NCI-H2196 treated with DMSO at 0.1 percent for 48 hours (cell line): ENCODE data around the gene MUC16.
A peak's percentile ranks its signal among the peaks of the same experiment; 100 is the strongest.
"Not testable (repeated sequence)": the region's sequence is repeated elsewhere in the genome, so short reads cannot be mapped to it uniquely, and the experiment has no call there.

Experiments used
- DNase-seq: peaks from one replicate; lab custom pipeline; 2025; ENCODE audit not compliant: unreplicated experiment; lab: John Stamatoyannopoulos, UW

Gene MUC16

DNA sequence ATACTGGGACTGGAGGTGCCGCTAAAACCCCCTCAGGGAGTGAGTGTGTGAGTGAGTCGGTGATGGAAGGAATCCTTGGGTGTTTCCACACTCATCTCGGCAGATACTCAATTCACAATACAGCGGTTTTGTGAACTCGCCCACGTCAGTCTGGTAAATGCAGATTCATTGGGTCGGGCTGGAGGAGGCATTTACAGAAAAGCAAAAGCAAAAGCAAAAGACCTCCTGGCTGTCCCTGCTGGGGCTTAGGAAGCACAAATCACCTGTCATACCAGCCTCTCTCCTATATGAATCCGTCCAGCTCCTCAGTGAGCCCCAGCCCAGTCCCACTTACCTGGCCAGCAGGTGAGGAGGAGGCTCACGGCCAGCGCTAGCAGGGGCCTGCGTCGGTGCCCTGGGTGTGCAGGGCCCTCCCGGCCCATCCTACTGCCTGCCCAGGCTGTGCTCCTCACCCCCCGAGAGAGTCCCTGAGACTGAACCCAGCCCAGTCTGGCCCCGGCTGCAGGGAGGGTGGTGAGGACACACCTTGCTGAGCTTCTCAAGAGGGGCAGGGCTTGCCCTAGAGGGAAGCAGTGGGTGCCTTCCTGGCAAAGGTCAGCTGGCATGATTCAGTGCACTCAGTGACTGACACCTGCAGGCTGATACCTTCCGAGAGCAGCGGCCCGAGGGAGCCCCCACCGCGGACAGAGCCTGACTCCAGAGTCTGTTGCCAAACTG lies at the start of gene MUC16:
Gene MUC16 (minus strand): TSS at position 475 of the 717 bp plus-strand sequence.
- no peak for DNase-seq

DNA sequence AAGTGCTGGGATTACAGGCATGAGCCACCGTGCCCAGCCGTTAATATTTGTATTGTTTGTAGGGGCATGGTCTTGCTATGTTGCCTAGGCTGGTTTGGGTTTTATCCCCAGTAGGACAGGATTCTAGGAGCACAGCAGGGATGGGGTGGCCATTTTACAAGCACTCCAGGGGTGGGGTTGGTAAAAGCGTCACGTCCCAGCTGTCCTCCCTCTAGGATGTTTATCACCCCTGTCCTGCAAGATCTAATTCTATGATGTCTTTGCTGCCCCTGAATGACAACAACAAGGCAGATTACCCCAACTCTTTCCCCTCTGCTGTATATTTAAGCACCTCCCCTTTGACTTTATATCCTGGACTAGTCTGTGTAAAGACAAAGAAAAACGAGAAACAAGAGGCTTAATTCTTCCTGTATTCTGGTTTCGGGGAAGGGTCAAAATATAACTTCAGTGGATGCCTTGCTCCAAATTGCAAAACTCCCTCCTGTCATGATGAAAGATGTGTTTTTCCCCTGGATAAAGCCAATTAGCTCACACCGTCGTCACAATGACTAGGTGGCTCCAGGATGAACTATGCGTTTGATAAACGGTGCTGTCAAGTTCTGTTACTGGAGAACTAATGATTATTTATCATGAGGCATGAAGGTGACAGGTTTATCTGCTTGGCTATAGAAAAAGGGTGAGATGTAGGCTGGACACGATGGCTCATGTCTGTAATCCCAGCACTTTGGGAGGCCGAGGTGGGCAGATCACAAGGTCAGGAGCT lies 48.9 kb upstream of the MUC16 start:
- no peak for DNase-seq

DNA sequence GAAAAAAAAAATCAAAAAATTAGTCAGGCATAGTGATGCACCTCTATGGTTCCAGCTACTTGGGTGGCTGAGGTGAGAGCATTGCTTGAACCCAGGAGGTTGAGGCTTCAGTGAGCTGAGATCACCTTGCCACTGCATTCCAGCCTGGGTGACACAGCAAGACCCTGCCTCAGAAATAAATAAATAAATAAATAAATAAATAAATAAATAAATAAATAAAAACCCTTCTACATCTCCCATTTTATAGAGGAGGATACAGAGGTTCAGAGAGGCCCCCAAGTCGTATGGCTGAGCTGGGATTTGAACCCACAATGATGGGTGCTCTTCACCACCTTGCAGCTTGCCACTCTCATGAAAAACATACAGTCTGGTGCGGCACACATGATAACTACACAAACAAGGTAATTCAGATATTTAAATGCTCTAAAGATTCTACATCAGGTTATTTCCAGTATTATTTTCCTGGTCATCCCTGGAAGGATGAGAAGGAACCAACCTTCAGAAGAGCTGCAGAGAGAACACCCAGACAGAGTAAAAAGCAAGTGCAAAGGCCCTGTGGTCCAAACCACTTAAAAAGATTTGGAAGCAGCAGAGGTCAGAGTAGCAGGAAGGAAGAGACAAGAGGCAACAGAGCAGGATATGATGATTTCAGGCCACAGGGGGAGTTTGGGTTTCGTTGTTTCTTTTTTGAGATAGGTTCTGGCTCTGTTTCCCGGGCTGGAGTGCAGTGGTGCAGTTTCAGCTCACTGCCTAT lies 47.5 kb upstream of the MUC16 start:
- no peak for DNase-seq

DNA sequence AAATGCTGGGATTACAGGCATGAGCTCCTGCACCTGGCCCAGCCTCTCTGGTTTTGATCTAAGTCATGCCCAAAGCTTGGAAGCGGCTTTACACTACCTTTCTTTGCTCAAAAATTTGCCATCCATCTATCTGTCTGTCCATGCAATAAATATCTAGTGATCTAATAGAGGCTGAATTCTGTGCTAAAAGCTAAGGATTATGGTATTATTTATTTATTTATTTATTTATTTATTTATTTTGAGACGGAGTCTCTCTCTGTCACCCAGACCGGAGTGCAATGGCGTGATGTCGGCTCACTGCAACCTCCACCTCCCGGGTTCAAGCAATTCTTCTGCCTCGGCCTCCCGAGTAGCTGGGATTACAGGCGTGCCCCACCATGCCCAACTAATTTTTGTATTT lies 45.9 kb upstream of the MUC16 start:
- DNase-seq, result not testable (repeated sequence)

DNA sequence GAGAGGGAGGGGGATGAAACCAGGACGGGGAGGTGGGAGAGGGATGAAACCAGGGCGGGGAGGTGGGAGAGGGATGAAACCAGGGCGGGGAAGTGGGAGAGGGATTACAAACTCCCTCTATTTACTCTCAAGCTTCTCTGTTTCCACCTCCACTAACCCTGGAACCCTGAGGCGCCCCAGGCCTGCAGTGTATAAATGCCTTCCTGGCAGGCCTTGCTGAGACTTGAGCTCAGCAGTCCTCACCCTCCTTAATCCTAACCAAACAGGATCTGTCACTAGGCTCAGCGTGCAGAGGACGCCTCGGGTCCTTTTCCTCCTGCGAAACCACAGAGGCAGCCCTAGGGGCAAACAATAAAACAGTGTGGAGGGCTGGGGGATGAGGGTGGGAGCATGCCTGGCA lies 44.6 kb upstream of the MUC16 start:
- DNase-seq, result no peak

DNA sequence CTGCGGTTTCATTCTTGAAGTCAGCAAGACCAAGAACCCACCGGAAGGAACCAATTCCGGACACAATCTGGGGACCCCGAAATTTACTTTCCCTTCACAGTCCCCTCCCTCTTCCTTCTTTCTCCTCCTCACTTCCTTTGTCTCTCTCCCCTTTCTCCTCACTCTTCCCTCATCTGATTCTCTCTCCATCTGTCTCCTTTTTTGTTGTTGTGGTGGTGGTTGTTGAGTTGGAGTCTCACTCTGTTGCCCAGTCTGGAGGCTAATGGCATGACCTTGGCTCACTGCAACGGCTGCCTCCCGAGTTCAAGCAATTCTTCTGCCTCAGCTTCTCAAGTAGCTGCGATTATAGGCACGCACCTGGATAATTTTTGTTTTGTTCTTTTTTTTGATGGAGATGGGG lies 44.0 kb upstream of the MUC16 start:
- no peak for DNase-seq

DNA sequence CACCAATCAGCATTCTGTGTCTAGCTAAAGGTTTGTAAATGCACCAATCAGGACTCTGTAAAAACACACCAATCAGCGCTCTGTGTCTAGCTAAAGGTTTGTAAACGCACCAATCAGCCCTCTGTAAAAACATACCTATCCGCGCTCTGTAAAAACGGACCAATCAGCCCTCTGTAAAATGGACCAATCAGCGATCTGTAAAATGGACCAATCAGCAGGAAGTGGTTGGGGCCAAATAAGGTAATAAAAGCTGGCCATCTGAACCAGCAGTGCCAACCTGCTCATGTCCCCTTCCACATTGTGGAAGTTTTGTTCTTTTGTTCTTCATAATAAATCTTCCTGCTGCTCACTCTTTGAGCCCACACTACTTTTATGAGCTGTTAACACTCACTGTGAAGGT lies 43.5 kb upstream of the MUC16 start:
- DNase-seq, result not testable (repeated sequence)

DNA sequence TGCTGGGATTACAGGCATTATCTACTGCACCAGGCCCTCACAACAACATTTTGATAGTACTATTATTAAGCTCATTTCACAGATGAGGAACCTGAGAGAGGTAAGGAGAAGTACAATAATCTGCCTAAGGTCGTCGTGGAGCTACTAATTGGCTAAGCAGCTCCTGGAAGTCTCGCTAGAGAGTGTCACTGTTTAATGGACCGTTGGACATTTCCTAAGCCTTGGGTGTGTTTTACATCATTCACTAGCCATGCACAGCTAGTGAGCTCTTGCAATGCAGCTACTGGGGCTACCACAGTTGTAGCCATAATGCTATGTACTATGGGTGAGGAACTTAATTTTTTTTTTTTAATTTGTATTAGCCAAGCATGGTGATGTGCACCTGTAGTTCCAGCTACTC lies 42.7 kb upstream of the MUC16 start:
- no peak for DNase-seq

GRCh38 chr19:9046694-9047093 lies 36.5 kb upstream of the MUC16 start:
- no peak for DNase-seq

GRCh38 chr19:9044449-9044848 lies 34.2 kb upstream of the MUC16 start:
- no peak for DNase-seq

DNA sequence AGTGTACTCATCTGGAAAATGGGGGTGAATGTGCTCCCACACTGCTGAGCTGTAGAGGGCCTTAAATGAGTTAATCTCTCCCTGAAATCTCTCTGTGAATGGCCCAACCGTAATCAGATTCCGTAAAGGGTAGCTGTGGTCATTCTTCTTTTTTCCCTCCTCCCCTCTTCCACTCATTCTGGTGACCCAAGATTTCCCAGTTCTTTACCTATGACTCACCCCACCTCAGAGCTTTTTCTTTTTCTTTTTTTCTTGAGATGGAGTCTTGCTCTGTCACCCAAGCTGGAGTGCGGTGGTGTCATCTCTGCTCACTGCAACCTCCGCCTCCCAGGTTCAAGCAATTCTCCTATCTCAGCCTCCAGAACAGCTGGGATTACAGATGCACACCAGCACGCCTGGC lies 33.3 kb upstream of the MUC16 start:
- DNase-seq, result no peak

DNA sequence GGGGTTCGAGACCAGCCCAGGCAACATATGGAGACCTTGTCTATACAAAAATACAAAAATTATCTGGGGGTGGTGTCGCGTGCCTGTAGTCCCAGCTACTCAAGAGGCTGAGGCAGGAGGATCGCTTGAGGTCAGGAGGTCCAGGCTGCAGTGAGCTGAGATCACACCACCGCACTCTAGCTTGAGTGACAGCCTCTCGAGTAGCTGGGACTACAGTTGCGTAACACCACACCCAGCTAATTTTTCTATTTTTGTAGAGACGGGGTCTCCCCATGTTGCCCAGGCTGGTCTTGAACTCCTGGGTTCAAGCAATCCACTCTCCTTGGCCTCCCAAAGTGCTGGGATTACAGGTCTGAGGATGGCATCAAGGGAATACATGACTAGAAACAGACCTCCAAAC lies 30.8 kb upstream of the MUC16 start:
- no peak for DNase-seq

- DNase-seq, result no peak
Measured at GRCh38 chr19:9040131-9040530, 29.9 kb upstream of the MUC16 start.

DNA sequence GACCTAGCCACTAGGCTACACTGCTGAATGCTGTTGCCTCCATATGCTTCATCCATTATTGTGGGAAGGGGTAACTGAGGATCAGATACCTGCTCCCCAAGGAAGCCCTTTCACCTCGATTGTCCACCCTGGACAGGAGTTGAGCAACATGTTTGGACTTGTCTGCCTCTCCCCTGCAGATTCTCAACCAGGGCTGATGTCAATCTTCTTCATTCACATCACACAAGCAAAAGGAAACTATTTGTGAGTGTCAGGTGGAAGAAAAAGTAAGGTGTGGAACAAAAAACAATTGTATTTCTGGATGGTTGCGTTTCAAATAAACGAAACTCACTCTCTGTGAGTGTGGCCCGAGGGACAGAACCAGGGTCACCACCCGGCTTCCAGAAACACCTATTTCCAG lies 29.5 kb upstream of the MUC16 start:
- no peak for DNase-seq

DNA sequence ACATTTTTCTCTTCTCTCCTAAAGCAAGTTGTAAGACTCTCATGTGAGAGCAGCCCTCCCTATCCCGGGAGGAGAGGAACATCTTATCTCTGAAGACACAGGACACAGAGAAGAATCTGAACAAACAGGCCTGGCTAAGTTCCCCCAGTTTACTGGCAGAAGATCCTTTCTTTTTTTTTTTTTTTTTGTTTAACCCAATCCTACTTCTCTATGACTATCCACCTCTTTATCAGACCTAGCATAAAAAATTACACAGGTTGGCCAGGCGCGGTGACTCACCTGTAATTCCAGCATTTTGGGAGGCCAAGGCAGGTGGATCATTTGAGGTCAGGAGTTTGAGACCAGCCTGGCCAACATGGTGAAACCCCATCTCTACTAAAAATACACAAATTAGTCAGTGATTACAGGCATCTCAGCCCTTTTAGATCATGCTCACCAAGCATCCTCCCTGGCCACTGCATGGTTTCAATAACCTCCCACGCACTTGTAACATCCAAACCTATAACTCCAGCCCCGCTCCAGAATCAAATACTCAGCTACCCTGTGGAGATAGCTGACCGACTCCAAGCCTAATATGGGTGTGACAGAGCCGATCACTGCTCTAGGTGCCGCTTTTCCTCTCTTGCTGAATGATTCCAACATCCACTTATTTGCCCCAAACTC lies 27.3 kb upstream of the MUC16 start:
- DNase-seq, result no peak

DNA sequence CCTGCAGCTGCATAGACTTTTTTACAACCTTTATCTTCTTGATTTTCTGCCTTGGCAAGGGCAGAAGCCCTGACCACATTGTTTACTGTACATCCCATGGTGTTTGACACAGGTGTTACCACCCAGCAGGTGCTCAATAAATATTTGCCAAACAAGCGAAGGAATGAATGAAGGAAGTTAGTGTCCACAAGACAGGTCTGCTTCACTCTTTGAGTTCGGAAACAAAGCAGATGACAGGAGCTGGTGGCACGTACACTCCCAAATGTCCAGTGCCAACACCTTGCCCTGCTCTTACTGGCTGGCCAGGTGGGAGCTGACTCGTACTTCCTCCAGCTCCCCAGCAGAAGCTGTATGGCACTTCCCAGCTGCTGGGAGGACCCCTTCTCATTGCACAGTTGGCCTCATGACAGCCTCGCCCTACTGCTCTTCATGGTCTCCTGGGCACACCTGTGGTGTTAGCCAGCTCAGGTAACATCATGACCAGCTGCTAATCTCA lies 22.0 kb upstream of the MUC16 start:
- DNase-seq, result peak; percentile 98

DNA sequence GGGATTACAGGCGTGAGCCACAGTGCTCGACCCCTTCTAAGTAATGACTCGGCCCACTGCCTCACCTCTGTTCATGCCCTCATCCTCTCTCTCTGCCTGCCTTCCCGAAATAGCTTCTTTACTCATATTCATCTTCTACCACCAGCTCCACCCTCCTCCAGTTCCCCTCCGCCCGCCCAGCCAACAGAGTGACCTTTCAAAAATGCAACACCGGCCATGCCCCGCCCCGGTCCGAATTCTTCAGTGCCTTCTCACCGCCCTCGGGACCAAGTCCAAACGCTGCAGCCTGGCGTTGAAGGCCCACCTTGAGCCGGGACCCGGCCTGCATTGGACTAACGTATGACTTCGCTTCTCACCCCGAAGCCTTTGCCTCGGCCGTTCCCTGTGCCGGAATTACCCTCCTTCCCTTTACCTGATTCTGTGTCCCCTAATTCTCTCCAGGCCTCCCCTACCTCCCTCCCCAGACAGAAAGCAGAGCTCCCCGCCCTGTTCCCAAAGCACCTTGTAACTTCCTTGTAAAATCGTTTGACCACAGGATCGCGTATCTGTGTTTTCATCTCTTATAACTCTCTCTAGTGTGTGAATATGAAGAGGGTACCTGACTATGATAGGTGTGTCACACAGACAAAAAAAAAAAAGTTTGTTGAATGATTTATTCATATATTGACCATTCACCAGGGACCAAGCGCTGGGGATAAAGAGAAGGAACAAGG lies 8.1 kb upstream of the MUC16 start:
- no peak for DNase-seq

GRCh38 chr19:9014803-9015202 lies 4.6 kb upstream of the MUC16 start:
- no peak for DNase-seq

GRCh38 chr19:9013988-9014387 lies 3.8 kb upstream of the MUC16 start:
- DNase-seq, result no peak

DNA sequence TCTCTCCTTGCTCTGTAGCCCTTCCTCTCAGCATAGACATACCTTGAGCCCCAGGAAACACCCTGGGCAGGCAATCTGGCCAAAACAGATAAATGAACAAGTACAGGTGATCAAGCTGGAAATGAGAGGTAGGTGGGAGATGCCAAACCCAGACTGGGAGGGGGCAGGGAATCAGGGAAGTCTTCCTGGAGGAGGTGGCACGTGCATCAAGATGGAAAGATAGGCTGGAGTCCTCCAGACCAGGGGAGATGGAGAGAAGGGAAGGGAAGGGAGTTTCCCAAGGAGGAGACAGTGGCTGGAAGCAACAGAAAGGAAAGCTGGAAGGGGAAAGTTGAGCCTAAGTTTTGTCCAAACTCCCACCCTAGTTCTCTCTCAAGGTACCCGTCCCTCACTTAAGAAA lies 1.7 kb upstream of the MUC16 start:
- no peak for DNase-seq

GRCh38 chr19:9010693-9011092 lies 484 bp upstream of the MUC16 start:
- no peak for DNase-seq
